Esophagus muscularis mucosa (tissue), 4 donors: Measurements from ENCODE around the gene TMEM242.

ENCODE experiments used
- CTCF ChIP-seq, 3 experiments: fragments of 200-600 bp in 2 of 3; fragments of 450-650 bp in 1 of 3; sonication (generic) in 2 of 3; IDR thresholded peaks; one replicate each; pipeline ENCODE4 v1.5.1; 2017 to 2019; ENCODE audit warnings: antibody characterized with exemption in 3 of 3, mild to moderate bottlenecking in 2 of 3, moderate library complexity in 1 of 3
- EP300 ChIP-seq: sonication (generic); formaldehyde crosslinking; IDR thresholded peaks from one replicate; pipeline ENCODE4 v1.6.1; 2017; ENCODE audit warnings: antibody characterized with exemption
- POLR2A ChIP-seq: fragments of 450-650 bp; IDR thresholded peaks from one replicate; pipeline ENCODE4 v1.6.1; 2017; ENCODE audit warnings: antibody characterized with exemption, moderate library complexity, mild to moderate bottlenecking, low read depth
- POLR2AphosphoS5 ChIP-seq, 2 donors: sonication (generic); formaldehyde crosslinking; IDR thresholded peaks; one replicate each; pipeline ENCODE4 v1.6.1; 2017; ENCODE audit warnings: antibody characterized with exemption in 2 of 2

GRCh38 chr6:157246771-157247484, 76.4 kb downstream of the TMEM242 start:
- TF ChIP-seq POLR2A (no peak), CTCF (IDR thresholded peaks at IDR 0.05) (no peak), POLR2AphosphoS5 (IDR thresholded peaks at IDR 0.05) (no peak), EP300 (no peak)
